Upper lobe of right lung (tissue), 1 donor: ENCODE measurements around the gene OLFML2A. TPM values are rescaled to one million over a fixed set of nuclear protein-coding genes. Genes with fewer than 3 reads are reported as not detected.

Experiments used
- ATAC-seq: fragments of 200-7000 bp; cut with Tn5 transposase; one replicate; pipeline ENCODE4 v1.9.1; 2020; ENCODE audit warnings: mild to moderate bottlenecking, moderate library complexity
- DNase-seq: peaks from one replicate; pipeline ENCODE4 v3.0.0-alpha.2; 2020
- H3K27ac ChIP-seq: fragments of 200-600 bp; one replicate; pipeline ENCODE4 v1.8.0; 2022
- H3K27me3 ChIP-seq: fragments of 200-600 bp; one replicate; pipeline ENCODE4 v1.8.0; 2022; ENCODE audit warnings: mild to moderate bottlenecking
- H3K36me3 ChIP-seq: fragments of 200-600 bp; one replicate; pipeline ENCODE4 v1.8.0; 2022
- H3K4me1 ChIP-seq: fragments of 200-600 bp; one replicate; pipeline ENCODE4 v1.8.0; 2022
- H3K4me3 ChIP-seq: fragments of 200-600 bp; one replicate; pipeline ENCODE4 v1.8.0; 2022; ENCODE audit warnings: mild to moderate bottlenecking
- H3K9me3 ChIP-seq: fragments of 200-600 bp; one replicate; pipeline ENCODE4 v1.8.0; 2022
- CTCF ChIP-seq: fragments of 200-600 bp; IDR thresholded peaks from one replicate; pipeline ENCODE4 v1.8.0; 2022; ENCODE audit warnings: antibody characterized with exemption
- intact Hi-C: fragments of 100-400 bp; cut with DNase I; formaldehyde crosslinking; loops from one replicate; pipeline ENCODE4 v1.11.0; 2022
- total RNA-seq: library from RNA; stranded (reverse); fragmentation: NEBNext Ultra II Directional; extraction: Animal tissue kit (Norgen Biotek cat#: 25700); gene quantifications from one replicate; pipeline ENCODE4 v1.2.1, GENCODE V29; 2021
- donor health status: DM: no; HTN: yes; CAD: no; lungs with severe emphysema.

OLFML2A gene
- total RNA-seq, 1 donor from 2014 or later, result 39.5 TPM

GRCh38 chr9:124849801-124850200 lies 72.9 kb downstream of the OLFML2A start:
- Histone ChIP-seq H3K36me3 (no peaks in the 10 kb centered on the region), H3K4me1 (peaks cover 9% of the 10 kb centered on the region), H3K27ac (no peak overlapping the region), H3K27me3 (no peaks in the 10 kb centered on the region), H3K9me3 (no peaks in the 10 kb centered on the region), H3K4me3 (no peak overlapping the region)
- DNase-seq (no peak), ATAC-seq (no peak)
- TF ChIP-seq CTCF, result no peak
- intact Hi-C loops, result no loop called here

- peaks cover 9% of the 10 kb centered on the region for H3K36me3 ChIP-seq
- H3K4me1 ChIP-seq, result peaks cover 9% of the 10 kb centered on the region
- peak overlapping the region; percentile 42 for H3K4me3 ChIP-seq
- no peak for TF ChIP-seq CTCF
- no peak for ATAC-seq
- H3K27me3 ChIP-seq, result no peaks in the 10 kb centered on the region
- no peak overlapping the region for H3K27ac ChIP-seq
- H3K9me3 ChIP-seq, result no peaks in the 10 kb centered on the region
- intact Hi-C loops, result loop anchor here (2.0 kb wide), 1 partner anchor 79 kb away; no protein-coding TSS in a partner anchor
- DNase-seq, result no peak
Observed at GRCh38 chr9:124852121-124852828, 75.3 kb downstream of the OLFML2A start.

- H3K27me3 ChIP-seq, result no peaks in the 10 kb centered on the region
- peak within 1 kb of the TSS; percentile 42 for H3K4me3 ChIP-seq
- no peaks in the 10 kb centered on the region for H3K9me3 ChIP-seq
- ATAC-seq, result peak; percentile 94
- no peak within 1 kb of the TSS for H3K27ac ChIP-seq
- peaks cover 9% of the 10 kb centered on the region for H3K4me1 ChIP-seq
- peak; percentile 98 for TF ChIP-seq CTCF
- intact Hi-C loops, result loop anchor here (2.0 kb wide), 1 partner anchor 80 kb away; no protein-coding TSS in a partner anchor
- peaks cover 16% of the 10 kb centered on the region for H3K36me3 ChIP-seq
- DNase-seq, result peak; percentile 88
Observed at GRCh38 chr9:124852829-124853531, 76.0 kb downstream of the OLFML2A start, which contains the start of gene WDR38. TSS of gene WDR38 (plus strand) at chr9:124853460. CDS start at chr9:124853532, 72 bp downstream.

- Histone ChIP-seq H3K27ac (no peak overlapping the region), H3K27me3 (no peaks in the 10 kb centered on the region), H3K9me3 (no peaks in the 10 kb centered on the region), H3K4me1 (peaks cover 9% of the 10 kb centered on the region), H3K4me3 (peak overlapping the region; percentile 42), H3K36me3 (peaks cover 23% of the 10 kb centered on the region)
- intact Hi-C loops, result loop anchor here (2.0 kb wide), 1 partner anchor 81 kb away; no protein-coding TSS in a partner anchor
- ATAC-seq (no peak), DNase-seq (no peak)
- TF ChIP-seq CTCF, result no peak
Observed at GRCh38 chr9:124853605-124854143, 76.7 kb downstream of the OLFML2A start.

GRCh38 chr9:124854161-124854560 lies 77.2 kb downstream of the OLFML2A start:
- intact Hi-C loops, result no loop called here
- no peak for ATAC-seq
- no peaks in the 10 kb centered on the region for H3K27me3 ChIP-seq
- no peak for TF ChIP-seq CTCF
- no peaks in the 10 kb centered on the region for H3K9me3 ChIP-seq
- H3K36me3 ChIP-seq, result peaks cover 28% of the 10 kb centered on the region
- peaks cover 9% of the 10 kb centered on the region for H3K4me1 ChIP-seq
- no peak overlapping the region for H3K4me3 ChIP-seq
- no peak overlapping the region for H3K27ac ChIP-seq
- DNase-seq, result no peak
